DMS 273 (cell line): Measurements from ENCODE around the gene NAV3.
A peak's percentile ranks its signal among the peaks of the same experiment; 100 is the strongest.

ENCODE experiments used
- DNase-seq: peaks from one replicate; lab custom pipeline; 2025; ENCODE audit not compliant: unreplicated experiment; lab: John Stamatoyannopoulos, UW

NAV3 gene

GRCh38 chr12:77845831-77846230, 15.1 kb downstream of the NAV3 start:
- DNase-seq, result no peak

- no peak for DNase-seq
Measured at GRCh38 chr12:77847060-77847541, 16.4 kb downstream of the NAV3 start.

GRCh38 chr12:77847680-77848431, 17.2 kb downstream of the NAV3 start:
- no peak for DNase-seq

GRCh38 chr12:77850129-77850528, 19.4 kb downstream of the NAV3 start:
- no peak for DNase-seq

- no peak for DNase-seq
Measured at GRCh38 chr12:77850698-77851097, 20.0 kb downstream of the NAV3 start.

- DNase-seq, result no peak
Measured at GRCh38 chr12:77855548-77855947, 24.9 kb downstream of the NAV3 start.

- DNase-seq, result peak; percentile 49
Measured at GRCh38 chr12:77861317-77861716, 30.6 kb downstream of the NAV3 start.

- DNase-seq, result no peak
Measured at GRCh38 chr12:77865178-77865577, 34.5 kb downstream of the NAV3 start.

- DNase-seq, result no peak
Measured at GRCh38 chr12:77878901-77879300, 48.2 kb downstream of the NAV3 start.

GRCh38 chr12:77882709-77883108, 52.0 kb downstream of the NAV3 start:
- DNase-seq, result no peak

- no peak for DNase-seq
Measured at GRCh38 chr12:77888611-77889010, 57.9 kb downstream of the NAV3 start.

GRCh38 chr12:77891518-77892147, 60.9 kb downstream of the NAV3 start:
- DNase-seq, result no peak

GRCh38 chr12:77893918-77894317, 63.2 kb downstream of the NAV3 start:
- peak; percentile 81 for DNase-seq

- peak; percentile 3 for DNase-seq
Measured at GRCh38 chr12:77894556-77894955, 63.9 kb downstream of the NAV3 start.

- DNase-seq, result no peak
Measured at GRCh38 chr12:77895699-77896098, 65.0 kb downstream of the NAV3 start.

GRCh38 chr12:77907936-77908335, 77.2 kb downstream of the NAV3 start:
- DNase-seq, result no peak

- peak; percentile 44 for DNase-seq
Measured at GRCh38 chr12:77914081-77914488, 83.4 kb downstream of the NAV3 start.

GRCh38 chr12:77915071-77915600, 84.4 kb downstream of the NAV3 start:
- no peak for DNase-seq

- no peak for DNase-seq
Measured at GRCh38 chr12:77916276-77916675, 85.6 kb downstream of the NAV3 start.

- no peak for DNase-seq
Measured at GRCh38 chr12:77918046-77918445, 87.4 kb downstream of the NAV3 start.

- no peak for DNase-seq
Measured at GRCh38 chr12:77919450-77919849, 88.8 kb downstream of the NAV3 start.

GRCh38 chr12:77923882-77924281, 93.2 kb downstream of the NAV3 start:
- no peak for DNase-seq
